ENCODE measurements around the gene MCC. TPM values are rescaled to one million over a fixed set of nuclear protein-coding genes. Genes with fewer than 3 reads are reported as not detected.

The MCC gene
- total and polyA plus RNA-seq, 12 donors: 1.8 to 12.6 (median 8.9) TPM

DNA sequence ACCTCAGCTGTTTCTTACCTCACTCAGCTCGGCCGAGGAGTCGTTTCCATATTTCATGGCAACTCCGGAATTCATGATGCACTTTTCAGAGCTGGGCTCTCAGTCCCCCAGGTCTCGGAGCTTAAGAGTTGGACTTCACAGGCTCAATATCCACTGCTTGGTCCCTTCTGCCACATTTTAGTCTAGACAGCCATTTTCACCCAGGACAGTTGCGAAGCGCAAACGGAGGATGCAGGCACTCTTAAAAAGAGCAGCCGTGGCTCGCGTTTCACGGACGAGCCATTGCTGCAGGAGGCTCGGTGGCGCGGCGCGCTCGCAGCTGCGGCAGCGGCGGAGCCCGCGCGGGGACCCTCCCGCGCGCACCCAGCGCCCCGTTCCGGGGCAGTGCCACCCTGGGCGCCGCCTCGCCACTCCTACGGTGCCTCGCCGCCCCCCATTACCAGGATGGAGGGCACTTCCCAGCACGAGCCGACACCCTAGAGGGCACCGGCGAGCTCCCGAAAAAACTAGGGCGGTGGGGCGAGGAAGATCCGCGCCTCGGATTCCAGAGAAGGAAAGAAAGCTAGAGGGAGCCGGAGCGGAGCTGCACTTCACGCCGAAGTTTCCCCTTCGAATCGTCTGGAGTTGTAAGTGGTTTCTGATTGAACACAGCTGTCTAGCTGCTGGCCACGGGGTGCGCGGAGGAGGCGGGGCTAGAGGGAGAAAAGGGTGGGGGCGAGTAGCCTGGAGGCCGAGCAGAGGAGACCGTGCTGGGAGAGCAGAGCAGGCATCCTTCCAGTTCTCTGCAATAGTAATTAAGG is 193.7 kb downstream of the MCC start:
- Histone ChIP-seq H3K4me1 (replicated peaks in 1 of 2) (peaks cover 5 to 9% of the 10 kb centered on the region in 2 donors), H3K27me3 (no peaks in the 10 kb centered on the region), H3K9me3 (replicated peaks in 1 of 3) (no peaks in the 10 kb centered on the region), H3K4me3 (peak overlapping the region; percentile 59 to 77 (median 68)), H3K27ac (peak overlapping the region in 4 of 5 donors; percentile 33 to 85 (median 81)), H3K36me3 (replicated peaks in 1 of 2) (no peaks in the 10 kb centered on the region)
- DNase-seq: peak; percentile 83 to 94 (median 89)
- intact Hi-C loops (cut with DNase I): no loop called here
- peak; percentile 58 to 90 for TF ChIP-seq POLR2A (IDR thresholded peaks at IDR 0.05)
- TF ChIP-seq, protein P1, sequence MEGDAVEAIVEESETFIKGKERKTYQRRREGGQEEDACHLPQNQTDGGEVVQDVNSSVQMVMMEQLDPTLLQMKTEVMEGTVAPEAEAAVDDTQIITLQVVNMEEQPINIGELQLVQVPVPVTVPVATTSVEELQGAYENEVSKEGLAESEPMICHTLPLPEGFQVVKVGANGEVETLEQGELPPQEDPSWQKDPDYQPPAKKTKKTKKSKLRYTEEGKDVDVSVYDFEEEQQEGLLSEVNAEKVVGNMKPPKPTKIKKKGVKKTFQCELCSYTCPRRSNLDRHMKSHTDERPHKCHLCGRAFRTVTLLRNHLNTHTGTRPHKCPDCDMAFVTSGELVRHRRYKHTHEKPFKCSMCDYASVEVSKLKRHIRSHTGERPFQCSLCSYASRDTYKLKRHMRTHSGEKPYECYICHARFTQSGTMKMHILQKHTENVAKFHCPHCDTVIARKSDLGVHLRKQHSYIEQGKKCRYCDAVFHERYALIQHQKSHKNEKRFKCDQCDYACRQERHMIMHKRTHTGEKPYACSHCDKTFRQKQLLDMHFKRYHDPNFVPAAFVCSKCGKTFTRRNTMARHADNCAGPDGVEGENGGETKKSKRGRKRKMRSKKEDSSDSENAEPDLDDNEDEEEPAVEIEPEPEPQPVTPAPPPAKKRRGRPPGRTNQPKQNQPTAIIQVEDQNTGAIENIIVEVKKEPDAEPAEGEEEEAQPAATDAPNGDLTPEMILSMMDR (IDR thresholded peaks at IDR 0.05): peak in 1 of 6 experiments; percentile 4
- 0 to 1% (median 1%) methylated on average over 55 to 60 of the region's 60 CpGs for WGBS, 4 donors

DNA sequence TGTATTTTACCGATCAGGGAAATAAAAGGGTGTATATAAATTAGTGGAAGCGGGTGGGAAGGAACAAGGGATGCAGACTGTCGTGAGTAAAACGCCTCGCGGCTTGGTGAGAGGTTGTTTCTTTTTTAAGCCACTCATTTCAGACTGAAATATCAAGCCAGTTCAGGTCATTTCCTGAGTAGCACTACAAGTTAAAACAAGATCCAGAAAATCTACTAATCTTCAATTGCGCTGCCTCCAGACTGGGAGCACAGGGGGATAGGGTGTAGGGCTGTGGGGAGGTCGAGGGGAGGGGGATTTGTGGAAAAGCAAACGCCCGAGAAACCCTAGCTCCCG is 194.3 kb downstream of the MCC start:
- intact Hi-C loops (cut with DNase I): no loop called here
- no peak for TF ChIP-seq POLR2A (IDR thresholded peaks at IDR 0.05)
- TF ChIP-seq, protein P1 (IDR thresholded peaks at IDR 0.05): no peak
- no peaks in the 10 kb centered on the region for H3K27me3 ChIP-seq
- H3K27ac ChIP-seq: peak overlapping the region in 4 of 5 donors; percentile 33 to 85 (median 81)
- no peaks in the 10 kb centered on the region for H3K36me3 ChIP-seq (replicated peaks in 1 of 2)
- peaks cover 5 to 9% of the 10 kb centered on the region in 2 donors for H3K4me1 ChIP-seq (replicated peaks in 1 of 2)
- no peaks in the 10 kb centered on the region for H3K9me3 ChIP-seq (replicated peaks in 1 of 3)
- H3K4me3 ChIP-seq: peak overlapping the region; percentile 59 to 77 (median 68)
- peak in 2 of 7 donors; percentile 7 to 13 for DNase-seq
- WGBS, 4 donors: 1% methylated on average over 11 of the region's 11 CpGs

DNA sequence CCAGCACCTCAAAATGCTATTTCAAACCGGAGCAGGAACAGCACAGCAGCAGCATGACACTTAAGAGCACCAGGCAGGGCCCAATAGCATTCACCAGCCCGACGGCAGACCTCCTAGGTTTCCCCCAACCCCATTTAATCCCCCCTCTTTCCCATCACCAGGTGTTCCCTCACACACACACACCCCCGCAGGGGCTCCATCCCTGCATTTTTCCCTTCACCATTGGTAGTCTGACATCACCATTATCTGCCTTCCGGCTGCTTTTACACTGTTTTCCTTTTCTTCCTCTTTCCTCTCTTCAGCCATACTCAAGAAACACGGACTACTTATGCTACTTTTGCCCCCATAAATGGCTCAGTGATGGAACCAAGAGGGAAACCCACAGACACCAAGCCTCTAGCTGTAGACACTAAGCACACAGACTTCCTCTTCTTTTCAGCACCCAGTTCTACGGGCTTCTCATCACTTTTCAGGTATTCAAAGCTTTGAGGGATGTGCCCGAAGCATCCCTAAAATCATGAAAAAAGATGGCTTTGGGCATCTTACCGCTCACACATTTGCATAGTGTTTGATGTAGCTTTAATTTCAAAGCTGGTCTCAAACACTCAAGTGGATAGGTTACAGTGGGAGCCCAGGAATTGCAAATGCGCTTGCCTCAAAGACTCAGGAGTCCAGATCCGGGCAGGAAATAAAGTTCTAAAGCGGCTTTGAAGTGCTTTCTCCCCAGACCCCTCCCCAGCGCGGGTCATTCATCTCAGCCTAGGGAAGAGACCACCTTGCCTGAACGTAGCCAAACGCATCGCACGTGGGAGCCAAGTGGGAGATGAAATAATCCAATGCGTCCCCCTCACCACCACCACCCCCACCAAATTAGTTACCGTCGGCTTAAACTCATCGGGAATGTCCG is 194.9 kb downstream of the MCC start:
- H3K27ac ChIP-seq: peak overlapping the region in 2 of 5 donors; percentile 25 to 85
- no peaks in the 10 kb centered on the region for H3K27me3 ChIP-seq
- WGBS, 4 donors: 24 to 30% (median 26%) methylated on average over 23 of the region's 23 CpGs
- peaks cover 5 to 9% of the 10 kb centered on the region in 2 donors for H3K4me1 ChIP-seq (replicated peaks in 1 of 2)
- H3K4me3 ChIP-seq: peak overlapping the region in 3 of 4 donors; percentile 59 to 77 (median 66)
- H3K9me3 ChIP-seq (replicated peaks in 1 of 3): no peaks in the 10 kb centered on the region
- no peaks in the 10 kb centered on the region for H3K36me3 ChIP-seq (replicated peaks in 1 of 2)
- intact Hi-C loops (cut with DNase I): no loop called here
- TF ChIP-seq, protein P1 (IDR thresholded peaks at IDR 0.05): no peak
- TF ChIP-seq POLR2A (IDR thresholded peaks at IDR 0.05): no peak
- DNase-seq: peak in 1 of 7 donors; percentile 17

DNA sequence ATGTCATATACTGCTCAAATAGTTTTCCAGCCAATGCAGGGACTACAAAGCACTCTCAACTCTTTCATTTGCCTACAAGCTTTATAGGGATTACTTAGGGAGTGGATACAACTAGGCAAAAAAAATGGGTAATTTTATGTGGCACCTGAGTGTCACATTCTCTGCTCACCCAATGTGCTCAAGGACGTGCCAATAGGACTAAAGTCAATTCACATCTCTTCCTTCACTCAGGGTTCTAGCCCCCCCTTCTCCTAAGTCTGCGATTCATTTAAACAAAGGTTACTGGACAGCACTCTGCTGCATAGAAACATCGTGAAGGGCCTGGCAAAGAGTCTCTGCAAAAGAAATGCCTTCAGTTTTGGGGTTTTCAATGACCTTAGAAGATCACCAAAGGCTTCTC is 195.8 kb downstream of the MCC start:
- no peaks in the 10 kb centered on the region for H3K9me3 ChIP-seq (replicated peaks in 1 of 3)
- intact Hi-C loops (cut with DNase I): no loop called here
- H3K4me1 ChIP-seq (replicated peaks in 1 of 2): peaks cover 5 to 9% of the 10 kb centered on the region in 2 donors
- WGBS, 4 donors: 66 to 79% (median 77%) methylated on average over 3 of the region's 3 CpGs
- H3K27me3 ChIP-seq: no peaks in the 10 kb centered on the region
- no peak overlapping the region for H3K4me3 ChIP-seq
- DNase-seq: no peak
- TF ChIP-seq, protein P1 (IDR thresholded peaks at IDR 0.05): no peak
- TF ChIP-seq POLR2A (IDR thresholded peaks at IDR 0.05): no peak
- H3K36me3 ChIP-seq (replicated peaks in 1 of 2): no peaks in the 10 kb centered on the region
- H3K27ac ChIP-seq: no peak overlapping the region
